ENCODE data around the gene IQSEC3. TPM values are rescaled to one million over a fixed set of nuclear protein-coding genes. Genes with fewer than 3 reads are reported as not detected.
"Not testable (repeated sequence)": the region's sequence is repeated elsewhere in the genome, so short reads cannot be mapped to it uniquely, and the experiment has no call there.

The IQSEC3 gene
- total RNA-seq, 2 donors from 2014 or later, result 0.16 TPM; not detected in 1

GRCh38 chr12:77769-78383 lies 11.3 kb downstream of the IQSEC3 start:
- H3K4me1 ChIP-seq; DNase-seq; H3K9me3 ChIP-seq; H3K9ac ChIP-seq (ENCODE audit: low read depth in 2 of 2, low read length in 2 of 2); H3K36me3 ChIP-seq; H3K4me3 ChIP-seq; intact Hi-C loops (cut with DNase I); H3K27ac ChIP-seq: not testable (repeated sequence)
- peaks cover 14% of the 10 kb centered on the region for H3K27me3 ChIP-seq

- no peaks in the 10 kb centered on the region for H3K9me3 ChIP-seq
- intact Hi-C loops (cut with DNase I), result no loop called here
- peaks cover 14% of the 10 kb centered on the region for H3K27me3 ChIP-seq
- no peak for DNase-seq
- no peak overlapping the region for H3K4me3 ChIP-seq
- no peak overlapping the region for H3K27ac ChIP-seq
- H3K9ac ChIP-seq (ENCODE audit: low read depth in 2 of 2, low read length in 2 of 2), result no peak overlapping the region
- no peaks in the 10 kb centered on the region for H3K36me3 ChIP-seq
- H3K4me1 ChIP-seq, result no peaks in the 10 kb centered on the region
- no peak for TF ChIP-seq CTCF (IDR thresholded peaks at IDR 0.05)
These were observed 12.4 kb downstream of the IQSEC3 start for GRCh38 chr12:78981-79380.

- Histone ChIP-seq H3K9me3 (no peaks in the 10 kb centered on the region), H3K9ac (ENCODE audit: low read depth in 2 of 2, low read length in 2 of 2) (no peak overlapping the region), H3K36me3 (no peaks in the 10 kb centered on the region), H3K4me1 (no peaks in the 10 kb centered on the region), H3K27ac (no peak overlapping the region), H3K4me3 (no peak overlapping the region), H3K27me3 (peaks cover 14% of the 10 kb centered on the region)
- intact Hi-C loops (cut with DNase I), result no loop called here
- no peak for DNase-seq
- TF ChIP-seq CTCF (IDR thresholded peaks at IDR 0.05), result no peak
These were observed 14.2 kb downstream of the IQSEC3 start for GRCh38 chr12:80681-81190.

DNA sequence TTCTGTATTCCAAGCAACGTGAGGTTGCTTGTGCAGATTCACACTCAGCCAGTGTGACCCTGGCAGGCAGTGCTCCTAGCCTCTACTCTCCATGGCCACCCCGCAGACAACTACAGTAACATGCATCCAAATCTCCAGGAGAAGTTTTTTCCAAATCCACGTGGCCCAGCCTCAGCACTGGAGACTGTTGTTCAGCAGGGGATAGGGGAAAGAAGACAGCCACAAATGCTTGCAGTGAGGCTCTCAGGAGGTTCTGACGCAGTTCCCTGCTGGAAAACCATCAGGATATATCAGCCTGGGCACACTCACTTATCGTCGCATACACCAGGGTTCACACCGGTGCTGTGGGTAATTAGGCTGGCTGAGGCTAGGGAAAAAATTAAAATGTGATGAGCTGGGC lies 16.2 kb downstream of the IQSEC3 start:
- no peaks in the 10 kb centered on the region for H3K4me1 ChIP-seq
- no peak overlapping the region for H3K9ac ChIP-seq (ENCODE audit: low read depth in 2 of 2, low read length in 2 of 2)
- DNase-seq, result no peak
- H3K4me3 ChIP-seq, result no peak overlapping the region
- no peaks in the 10 kb centered on the region for H3K9me3 ChIP-seq
- TF ChIP-seq CTCF (IDR thresholded peaks at IDR 0.05), result no peak
- peaks cover 7% of the 10 kb centered on the region for H3K27me3 ChIP-seq
- H3K36me3 ChIP-seq, result no peaks in the 10 kb centered on the region
- intact Hi-C loops (cut with DNase I), result no loop called here
- H3K27ac ChIP-seq, result no peak overlapping the region

DNA sequence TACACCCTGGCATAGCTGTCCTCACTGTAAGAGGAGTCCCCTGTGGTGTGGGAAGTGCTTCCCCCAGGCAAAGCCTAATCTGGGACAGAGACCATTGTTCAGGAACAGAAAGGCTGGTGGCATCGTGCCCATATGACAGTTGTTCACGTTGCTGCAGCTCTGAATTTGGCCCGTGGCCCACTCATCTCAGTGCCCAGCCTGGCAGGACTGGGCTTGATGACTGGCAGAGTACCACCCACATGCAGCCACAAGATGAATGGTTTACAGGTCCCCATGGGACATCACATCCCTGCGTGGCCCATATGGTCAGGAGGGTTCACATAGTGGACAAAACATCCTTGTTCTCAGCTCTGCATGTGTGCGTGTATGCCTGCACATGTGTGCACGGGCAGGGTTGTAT lies 17.5 kb downstream of the IQSEC3 start:
- Histone ChIP-seq H3K27me3 (peaks cover 2% of the 10 kb centered on the region), H3K4me1 (no peaks in the 10 kb centered on the region), H3K36me3 (no peaks in the 10 kb centered on the region), H3K9ac (ENCODE audit: low read depth in 2 of 2, low read length in 2 of 2) (no peak overlapping the region), H3K9me3 (no peaks in the 10 kb centered on the region), H3K27ac (no peak overlapping the region), H3K4me3 (no peak overlapping the region)
- DNase-seq, result no peak
- TF ChIP-seq CTCF (IDR thresholded peaks at IDR 0.05), result no peak
- intact Hi-C loops (cut with DNase I), result no loop called here

DNA sequence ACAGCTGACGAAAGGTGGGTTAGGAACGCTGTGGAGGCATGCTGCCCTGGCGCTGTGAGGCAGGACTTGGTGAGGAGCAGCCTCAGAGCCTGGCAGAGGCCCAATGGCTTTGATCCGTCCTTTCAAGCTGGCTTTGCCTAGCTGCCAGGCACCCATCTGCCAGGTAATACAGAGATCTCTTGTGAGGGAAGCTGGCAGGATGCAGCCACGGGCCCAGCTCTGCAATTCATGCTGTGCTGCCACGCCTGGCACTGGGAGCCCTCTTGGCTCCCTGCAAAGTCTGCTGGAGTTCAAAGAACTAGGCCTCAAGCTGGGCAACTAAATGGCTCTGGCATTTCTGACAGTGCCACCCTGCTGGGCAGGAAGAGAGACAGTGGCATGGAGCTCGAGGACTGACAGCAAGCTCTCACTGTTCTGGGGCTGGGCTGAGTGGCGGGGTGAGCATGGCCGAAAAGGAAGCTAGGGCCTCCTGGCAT lies 18.7 kb downstream of the IQSEC3 start:
- Histone ChIP-seq H3K36me3 (no peaks in the 10 kb centered on the region), H3K27ac (no peak overlapping the region), H3K4me1 (no peaks in the 10 kb centered on the region), H3K9ac (ENCODE audit: low read depth in 2 of 2, low read length in 2 of 2) (no peak overlapping the region), H3K4me3 (no peak overlapping the region), H3K9me3 (no peaks in the 10 kb centered on the region), H3K27me3 (no peaks in the 10 kb centered on the region)
- DNase-seq, result no peak
- intact Hi-C loops (cut with DNase I), result no loop called here
- TF ChIP-seq CTCF (IDR thresholded peaks at IDR 0.05), result no peak

Data from colonic mucosa (tissue), 4 donors.